ENCODE measurements around the gene MRPL17.

DNA sequence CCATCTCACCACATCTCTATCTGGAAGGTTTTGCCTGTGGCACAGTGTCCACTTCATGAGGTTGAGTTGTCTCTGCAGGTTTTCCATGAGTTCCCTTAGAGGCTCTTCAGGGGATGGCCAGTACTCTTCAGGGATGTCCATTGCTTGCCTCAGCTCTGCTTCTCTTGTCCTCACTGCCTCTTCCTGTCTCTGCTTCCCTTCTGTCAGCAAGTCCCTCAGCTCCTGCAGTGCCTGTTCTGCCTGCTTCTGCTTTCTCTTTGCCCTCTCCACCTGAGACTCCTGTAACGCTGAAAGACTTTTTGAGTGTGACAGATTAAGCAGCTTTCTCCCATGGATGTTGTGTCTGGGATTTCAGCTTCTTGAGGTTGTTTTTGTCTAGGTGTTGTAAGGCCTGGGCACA lies 38.2 kb upstream of the MRPL17 start:
- TF ChIP-seq, protein P1, sequence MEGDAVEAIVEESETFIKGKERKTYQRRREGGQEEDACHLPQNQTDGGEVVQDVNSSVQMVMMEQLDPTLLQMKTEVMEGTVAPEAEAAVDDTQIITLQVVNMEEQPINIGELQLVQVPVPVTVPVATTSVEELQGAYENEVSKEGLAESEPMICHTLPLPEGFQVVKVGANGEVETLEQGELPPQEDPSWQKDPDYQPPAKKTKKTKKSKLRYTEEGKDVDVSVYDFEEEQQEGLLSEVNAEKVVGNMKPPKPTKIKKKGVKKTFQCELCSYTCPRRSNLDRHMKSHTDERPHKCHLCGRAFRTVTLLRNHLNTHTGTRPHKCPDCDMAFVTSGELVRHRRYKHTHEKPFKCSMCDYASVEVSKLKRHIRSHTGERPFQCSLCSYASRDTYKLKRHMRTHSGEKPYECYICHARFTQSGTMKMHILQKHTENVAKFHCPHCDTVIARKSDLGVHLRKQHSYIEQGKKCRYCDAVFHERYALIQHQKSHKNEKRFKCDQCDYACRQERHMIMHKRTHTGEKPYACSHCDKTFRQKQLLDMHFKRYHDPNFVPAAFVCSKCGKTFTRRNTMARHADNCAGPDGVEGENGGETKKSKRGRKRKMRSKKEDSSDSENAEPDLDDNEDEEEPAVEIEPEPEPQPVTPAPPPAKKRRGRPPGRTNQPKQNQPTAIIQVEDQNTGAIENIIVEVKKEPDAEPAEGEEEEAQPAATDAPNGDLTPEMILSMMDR (IDR thresholded peaks at IDR 0.05): no peak
- TF ChIP-seq POLR2A (IDR thresholded peaks at IDR 0.05): no peak

All from esophagus squamous epithelium (tissue), 4 donors.